MCF 10A (cell line): ENCODE data around the gene ZCCHC24. TPM values are rescaled to one million over a fixed set of nuclear protein-coding genes. Genes with fewer than 3 reads are reported as not detected.

Experiments used
- BruUV-seq: library from RNA; stranded (reverse); fragments of 400-500 nt; replicated peaks from 2 replicates; lab custom pipeline; 2021; lab: Mats Ljungman, UMichigan
- CTCF ChIA-PET: fragments of 300-600 bp; sonication (Branson Sonifier 250); formaldehyde crosslinking; extraction: SDS; loops from one replicate; lab custom pipeline; 2021; ENCODE audit warnings: antibody characterized with exemption, inconsistent platforms; lab: Yijun Ruan, JAX
- POLR2A ChIA-PET: fragments of 300-600, 350-650 bp; sonication (Branson Sonifier 250); formaldehyde crosslinking; extraction: SDS; loops from one replicate; lab custom pipeline; 2020; ENCODE audit warnings: antibody characterized with exemption, inconsistent platforms; lab: Yijun Ruan, JAX
- DNase-seq: peaks from one replicate; pipeline ENCODE4 v3.0.0-alpha.2; 2018; ENCODE audit not compliant: unreplicated experiment
- H3K27ac Mint-ChIP-seq: one replicate; pipeline ENCODE4 v1.8.0; 2022; ENCODE audit warnings: mild to moderate bottlenecking, low read depth, mixed read lengths; ENCODE audit not compliant: unreplicated experiment
- H3K27me3 Mint-ChIP-seq: one replicate; pipeline ENCODE4 v1.8.0; 2022; ENCODE audit warnings: mixed read lengths; ENCODE audit not compliant: insufficient read depth, unreplicated experiment
- H3K36me3 Mint-ChIP-seq: one replicate; pipeline ENCODE4 v1.8.0; 2022; ENCODE audit warnings: mild to moderate bottlenecking, moderate library complexity, mixed read lengths; ENCODE audit not compliant: insufficient read depth, unreplicated experiment
- H3K4me1 Mint-ChIP-seq: one replicate; pipeline ENCODE4 v1.8.0; 2022; ENCODE audit warnings: mixed read lengths; ENCODE audit not compliant: insufficient read depth, unreplicated experiment
- H3K4me3 Mint-ChIP-seq: one replicate; pipeline ENCODE4 v1.8.0; 2022; ENCODE audit warnings: mild to moderate bottlenecking, moderate library complexity, mixed read lengths; ENCODE audit not compliant: unreplicated experiment
- H3K9me3 Mint-ChIP-seq: one replicate; pipeline ENCODE4 v1.8.0; 2022; ENCODE audit warnings: mixed read lengths; ENCODE audit not compliant: unreplicated experiment
- CTCF ChIP-seq: fragments of 200-600 bp; IDR thresholded peaks from one replicate; pipeline ENCODE4 v1.8.0; 2022; ENCODE audit warnings: antibody characterized with exemption, mild to moderate bottlenecking; ENCODE audit not compliant: unreplicated experiment
- intact Hi-C: fragments of 100-400 bp; cut with micrococcal nuclease; formaldehyde crosslinking; loops from 2 replicates; pipeline ENCODE4 v1.14.1; 2022
- total RNA-seq: library from RNA; stranded (reverse); gene quantifications from 2 replicates; pipeline ENCODE4 v1.2.3, GENCODE V29; 2022

Gene ZCCHC24
- total RNA-seq, 1 experiment from 2014 or later, result 2.8 TPM

- intact Hi-C loops, result no loop called here
- peaks cover 13% of the 10 kb centered on the region for H3K36me3 Mint-ChIP-seq
- no peak for DNase-seq
- ChIA-PET POLR2A (no interaction called here), CTCF (no interaction called here)
- H3K27me3 Mint-ChIP-seq, result no peaks in the 10 kb centered on the region
- BruUV-seq, result no TSS peak
- no peak overlapping the region for H3K27ac Mint-ChIP-seq
- no peak for TF ChIP-seq CTCF
- H3K9me3 Mint-ChIP-seq, result no peaks in the 10 kb centered on the region
- no peaks in the 10 kb centered on the region for H3K4me1 Mint-ChIP-seq
- H3K4me3 Mint-ChIP-seq, result no peak overlapping the region
These were observed 67.7 kb downstream of the ZCCHC24 start for GRCh38 chr10:79377557-79378382.

GRCh38 chr10:79376751-79377556 lies 68.5 kb downstream of the ZCCHC24 start:
- Mint-ChIP-seq H3K36me3 (peaks cover 7% of the 10 kb centered on the region), H3K4me3 (no peak overlapping the region), H3K27ac (no peak overlapping the region), H3K4me1 (no peaks in the 10 kb centered on the region), H3K9me3 (no peaks in the 10 kb centered on the region), H3K27me3 (no peaks in the 10 kb centered on the region)
- POLR2A ChIA-PET, result no interaction called here
- CTCF ChIA-PET, result interaction anchor here (0.6 kb wide), 1 partner anchor 7 kb away, joined by 3 read pairs; no protein-coding TSS in a partner anchor
- no peak for TF ChIP-seq CTCF
- BruUV-seq, result no TSS peak
- DNase-seq, result no peak
- intact Hi-C loops, result no loop called here

- ChIA-PET POLR2A (interaction anchor here (0.6 kb wide), 1 partner anchor 57 kb away, joined by 3 read pairs; no protein-coding TSS in a partner anchor), CTCF (interaction anchor here (0.6 to 3.4 kb wide), 8 partner anchors 8 to 1145 kb away, joined by 3 to 38 read pairs (median 3); no protein-coding TSS in a partner anchor)
- H3K9me3 Mint-ChIP-seq, result no peaks in the 10 kb centered on the region
- H3K4me1 Mint-ChIP-seq, result no peaks in the 10 kb centered on the region
- H3K4me3 Mint-ChIP-seq, result no peak overlapping the region
- no peak overlapping the region for H3K27ac Mint-ChIP-seq
- H3K27me3 Mint-ChIP-seq, result no peaks in the 10 kb centered on the region
- H3K36me3 Mint-ChIP-seq, result peaks cover 7% of the 10 kb centered on the region
- no TSS peak for BruUV-seq
- no peak for TF ChIP-seq CTCF
- DNase-seq, result no peak
- intact Hi-C loops, result no loop called here
These were observed 69.3 kb downstream of the ZCCHC24 start for GRCh38 chr10:79376078-79376628.
